H1 (cell line): ENCODE measurements around the gene CPNE4. TPM values are rescaled to one million over a fixed set of nuclear protein-coding genes. Genes with fewer than 3 reads are reported as not detected.

ENCODE experiments used
- CTCF ChIA-PET: fragments of 300-600 bp; sonication (Branson Sonifier 250); formaldehyde crosslinking; loops from one replicate; lab custom pipeline; 2021; ENCODE audit not compliant: partially characterized antibody; lab: Charles Lee
- POLR2A ChIA-PET: fragments of 300-600 bp; sonication (Branson Sonifier 250); formaldehyde crosslinking; loops from one replicate; lab custom pipeline; 2021; ENCODE audit warnings: inconsistent platforms; ENCODE audit not compliant: partially characterized antibody; lab: Charles Lee
- DNase-seq, 2 experiments: peaks; one replicate each; pipeline versions ENCODE4 v3.0.0 to v3.0.0-alpha.2; 2010 to 2022; ENCODE audit warnings: low spot score in 2 of 2, low read depth in 1 of 2, mixed read lengths in 1 of 2
- FAIRE-seq: peaks from 2 replicates; lab custom pipeline; 2011; peaks lifted over from hg19 to GRCh38; lab: Jason Lieb, UNC
- H2AFZ ChIP-seq: 2 replicates; pipeline ENCODE4 v1.8.1; 2012; ENCODE audit warnings: low read length, inconsistent platforms
- H2AK5ac ChIP-seq: 2 replicates; pipeline ENCODE4 v1.6.1; 2013; ENCODE audit warnings: low read depth, low read length
- H2BK120ac ChIP-seq: replicated peaks from 2 replicates; pipeline ENCODE3; 2013; ENCODE audit warnings: low read depth, low read length, inconsistent platforms
- H2BK12ac ChIP-seq: 2 replicates; pipeline ENCODE4 v1.6.1; 2013; ENCODE audit warnings: low read depth, low read length
- H2BK15ac ChIP-seq: 2 replicates; pipeline ENCODE4 v1.6.1; 2013; ENCODE audit warnings: low read length
- H2BK20ac ChIP-seq: 2 replicates; pipeline ENCODE4 v1.6.1; 2013; ENCODE audit warnings: low read length
- H2BK5ac ChIP-seq: 2 replicates; pipeline ENCODE4 v1.6.1; 2013; ENCODE audit warnings: low read depth, low read length
- H3K14ac ChIP-seq: 2 replicates; pipeline ENCODE4 v1.6.1; 2013; ENCODE audit warnings: inconsistent platforms; ENCODE audit not compliant: insufficient read length
- H3K18ac ChIP-seq: 2 replicates; pipeline ENCODE4 v1.6.1; 2013; ENCODE audit warnings: low read length; ENCODE audit errors: extremely low read depth
- H3K23ac ChIP-seq: 2 replicates; pipeline ENCODE4 v1.6.1; 2013; ENCODE audit warnings: inconsistent platforms; ENCODE audit not compliant: insufficient read length
- H3K23me2 ChIP-seq: 2 replicates; pipeline ENCODE4 v1.6.1; 2013; ENCODE audit warnings: low read depth, low read length
- H3K27ac ChIP-seq: 2 replicates; pipeline ENCODE4 v1.6.1; 2011; ENCODE audit warnings: low read depth, low read length, inconsistent platforms
- H3K27me3 ChIP-seq, 4 experiments: replicated peaks in 1 of 4; 1 replicate in 1 of 4; 2 replicates in 3 of 4; pipeline versions ENCODE4 v1.6.1 to v1.8.1; 2011 to 2013; ENCODE audit warnings: low read length in 3 of 4, mild to moderate bottlenecking in 3 of 4, inconsistent platforms in 2 of 4, mixed read lengths in 2 of 4, moderate library complexity in 1 of 4; ENCODE audit not compliant: control insufficient read depth in 3 of 4, insufficient read depth in 3 of 4; ENCODE audit errors: extremely low read depth in 1 of 4
- H3K36me3 ChIP-seq, 4 experiments: 2 replicates each; pipeline versions ENCODE4 v1.6.1 to v1.8.1; 2011 to 2013; ENCODE audit warnings: mild to moderate bottlenecking in 4 of 4, low read length in 3 of 4, moderate library complexity in 2 of 4, control low read depth in 1 of 4, inconsistent platforms in 1 of 4; ENCODE audit not compliant: insufficient read depth in 4 of 4, control insufficient read depth in 2 of 4
- H3K4ac ChIP-seq: replicated peaks from 2 replicates; pipeline ENCODE3; 2013; ENCODE audit warnings: low read length, low read depth, mixed read lengths, inconsistent platforms; ENCODE audit not compliant: insufficient read length
- H3K4me1 ChIP-seq, 4 experiments: replicated peaks in 1 of 4; 1 replicate in 1 of 4; 2 replicates in 3 of 4; pipeline versions ENCODE4 v1.6.1 to v1.8.1; 2011 to 2013; ENCODE audit warnings: low read length in 3 of 4, inconsistent platforms in 2 of 4, mixed read lengths in 1 of 4; ENCODE audit not compliant: insufficient read depth in 4 of 4, control insufficient read depth in 3 of 4
- H3K4me2 ChIP-seq, 2 experiments: 2 replicates each; pipeline versions ENCODE4 v1.6.1 to v1.8.1; 2011 to 2013; ENCODE audit warnings: low read depth in 2 of 2, low read length in 2 of 2, control low read depth in 1 of 2, inconsistent platforms in 1 of 2, mild to moderate bottlenecking in 1 of 2; ENCODE audit not compliant: insufficient read depth in 1 of 2
- H3K4me3 ChIP-seq, 4 experiments: fragments of 200-600, 300-600 bp in 1 of 4; sonication (generic), shearing (Covaris generic), sonication (Bioruptor Twin) in 1 of 4; 2 replicates each; pipeline versions ENCODE4 v1.5.1 to v1.8.1; 2011 to 2016; ENCODE audit warnings: low read length in 4 of 4, low read depth in 3 of 4, control low read depth in 2 of 4, inconsistent platforms in 2 of 4, mild to moderate bottlenecking in 2 of 4, mixed read lengths in 1 of 4, moderate library complexity in 1 of 4; ENCODE audit not compliant: insufficient read depth in 2 of 4; ENCODE audit errors: extremely low read depth in 1 of 4
- H3K56ac ChIP-seq: replicated peaks from 2 replicates; pipeline ENCODE3; 2013; ENCODE audit warnings: low read depth, mild to moderate bottlenecking, mixed read lengths, low read length, inconsistent platforms; ENCODE audit not compliant: insufficient read length
- H3K79me1 ChIP-seq: 2 replicates; pipeline ENCODE4 v1.6.1; 2013; ENCODE audit warnings: low read depth, low read length, control low read depth
- H3K79me2 ChIP-seq, 2 experiments: 2 replicates each; pipeline versions ENCODE4 v1.6.1 to v1.8.1; 2012 to 2013; ENCODE audit warnings: low read length in 2 of 2, mild to moderate bottlenecking in 2 of 2, inconsistent platforms in 1 of 2; ENCODE audit not compliant: insufficient read depth in 2 of 2, control insufficient read depth in 1 of 2
- H3K9ac ChIP-seq, 4 experiments: replicated peaks in 1 of 4; 1 replicate in 1 of 4; 2 replicates in 3 of 4; pipeline versions ENCODE4 v1.6.1 to v1.8.1; 2011 to 2013; ENCODE audit warnings: low read depth in 3 of 4, low read length in 3 of 4, control low read depth in 2 of 4, mild to moderate bottlenecking in 2 of 4, moderate library complexity in 2 of 4, inconsistent platforms in 1 of 4; ENCODE audit errors: extremely low read depth in 1 of 4
- H3K9me3 ChIP-seq, 2 experiments: 2 replicates each; pipeline versions ENCODE4 v1.6.1 to v1.8.1; 2012 to 2013; ENCODE audit warnings: mild to moderate bottlenecking in 2 of 2, moderate library complexity in 2 of 2, control low read depth in 1 of 2, inconsistent platforms in 1 of 2, low read depth in 1 of 2, low read length in 1 of 2, mixed read lengths in 1 of 2; ENCODE audit not compliant: insufficient read depth in 2 of 2
- H4K20me1 ChIP-seq, 2 experiments: replicated peaks in 1 of 2; 2 replicates each; pipeline versions ENCODE3 to v1.8.1; 2011 to 2013; ENCODE audit warnings: inconsistent platforms in 2 of 2, low read length in 2 of 2, mild to moderate bottlenecking in 1 of 2; ENCODE audit not compliant: insufficient read depth in 2 of 2, control insufficient read depth in 1 of 2
- H4K5ac ChIP-seq: 2 replicates; pipeline ENCODE4 v1.6.1; 2013; ENCODE audit warnings: low read length, low read depth, mixed read lengths, inconsistent platforms; ENCODE audit not compliant: insufficient read length
- H4K8ac ChIP-seq: 2 replicates; pipeline ENCODE4 v1.8.0; 2013; ENCODE audit warnings: mild to moderate bottlenecking, moderate library complexity, low read length, inconsistent platforms; ENCODE audit not compliant: insufficient read depth; ENCODE audit errors: extremely low read depth
- H4K91ac ChIP-seq: replicated peaks from 2 replicates; pipeline ENCODE3; 2013; ENCODE audit warnings: low read length, mixed read lengths, inconsistent platforms; ENCODE audit not compliant: insufficient read length
- SIRT6 ChIP-seq: IDR thresholded peaks from one replicate; pipeline ENCODE4 v1.7.1; 2012; ENCODE audit warnings: low read length, inconsistent platforms
- WGBS, 2 experiments: shearing (Covaris generic) in 1 of 2; methylation state at CpG; one replicate each; pipeline versions ENCODE4 v1.1.6 to v1.1.7; 2013 to 2015; ENCODE audit warnings: low lambda C conversion rate in 2 of 2, mixed read lengths in 2 of 2, inconsistent platforms in 1 of 2, low coverage in 1 of 2, missing lambda C conversion rate in 1 of 2; ENCODE audit not compliant: insufficient replicate concordance in 2 of 2, insufficient coverage in 1 of 2, insufficient read length in 1 of 2; ENCODE audit errors: extremely low coverage in 1 of 2, missing lambda C conversion rate in 1 of 2; 5-methylcytosine and 5-hydroxymethylcytosine counted together
- polyA plus RNA-seq, 7 experiments: library from polyadenylated mRNA; depleted of rRNA in 3 of 7; stranded (reverse) in 5 of 7; unstranded in 2 of 7; fragments of >200 nt in 5 of 7; fragments of 200-250 nt in 2 of 7; gene quantifications; 1 replicate in 5 of 7; 2 replicates in 1 of 7; 4 replicates in 1 of 7; pipeline versions ENCODE4 v1.2.1 to v1.2.3, GENCODE V29; 2011 to 2013; ENCODE audit warnings: missing spikeins in 2 of 7, mixed read lengths in 2 of 7
- total RNA-seq: library from RNA; stranded (reverse); fragmentation: NEBNext Ultra II Directional; extraction: Animal tissue kit (Norgen Biotek cat#: 25700); gene quantifications from 2 replicates; pipeline ENCODE4 v1.2.1, GENCODE V29; 2021

The CPNE4 gene
- total and polyA plus RNA-seq, 2 of the 8 experiments (the other 6 are each of a cell fraction or from before 2014, with no cell fraction given) = 0.82 to 3.8 TPM

DNA sequence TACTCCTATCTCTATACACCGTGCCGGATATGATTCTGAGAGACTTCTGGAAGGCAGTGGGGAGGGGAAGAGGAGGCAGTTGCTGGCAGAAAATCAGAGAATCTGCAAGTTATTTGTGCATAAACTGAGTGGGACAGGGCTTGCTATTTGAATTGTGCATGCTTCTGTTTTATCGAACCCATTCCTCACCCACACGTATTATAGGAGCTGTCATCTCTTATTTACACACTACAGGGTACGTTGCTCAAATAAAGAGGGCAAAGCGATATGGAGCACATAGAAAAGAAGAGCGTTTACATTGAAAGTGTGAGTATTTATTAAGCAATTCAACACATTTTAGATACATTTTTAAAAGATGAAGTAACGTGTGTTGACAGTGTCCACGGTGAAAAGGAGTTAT, 191.6 kb downstream of the CPNE4 start:
- H3K36me3 ChIP-seq = no peaks in the 10 kb centered on the region
- no peak overlapping the region for H3K27ac ChIP-seq
- CTCF ChIA-PET = no interaction called here
- H2BK5ac ChIP-seq = no peak overlapping the region
- DNase-seq (no peak), FAIRE-seq (no peak)
- H2AK5ac ChIP-seq = no peak overlapping the region
- no peak for TF ChIP-seq SIRT6
- no peaks in the 10 kb centered on the region for H3K27me3 ChIP-seq
- H3K79me2 ChIP-seq = no peaks in the 10 kb centered on the region
- H3K18ac ChIP-seq = no peak overlapping the region
- no peak overlapping the region for H3K14ac ChIP-seq
- H3K4me2 ChIP-seq = no peak overlapping the region
- 90% methylated on average over 9 of the region's 9 CpGs; no CpG with 5 or more reads in 1 of the 2 experiments for WGBS, 2 experiments
- no peak overlapping the region for H4K8ac ChIP-seq
- H3K4ac ChIP-seq = no peak overlapping the region
- H2BK120ac ChIP-seq = no peak overlapping the region
- H3K4me1 ChIP-seq = no peaks in the 10 kb centered on the region
- H3K23ac ChIP-seq = no peak overlapping the region
- POLR2A ChIA-PET = no interaction called here
- no peak overlapping the region for H3K56ac ChIP-seq
- no peaks in the 10 kb centered on the region for H3K9me3 ChIP-seq
- no peaks in the 10 kb centered on the region for H4K20me1 ChIP-seq
- H2BK12ac ChIP-seq = no peak overlapping the region
- H2AFZ ChIP-seq = no peak overlapping the region
- H3K79me1 ChIP-seq = no peaks in the 10 kb centered on the region
- no peak overlapping the region for H2BK20ac ChIP-seq
- no peak overlapping the region for H3K9ac ChIP-seq
- no peak overlapping the region for H3K4me3 ChIP-seq
- no peak overlapping the region for H4K5ac ChIP-seq
- H2BK15ac ChIP-seq = no peak overlapping the region
- no peak overlapping the region for H4K91ac ChIP-seq
- no peaks in the 10 kb centered on the region for H3K23me2 ChIP-seq
